ENCODE data around the gene KIF26B.
"Not testable (repeated sequence)": the region's sequence is repeated elsewhere in the genome, so short reads cannot be mapped to it uniquely, and the experiment has no call there.

Gene KIF26B

DNA sequence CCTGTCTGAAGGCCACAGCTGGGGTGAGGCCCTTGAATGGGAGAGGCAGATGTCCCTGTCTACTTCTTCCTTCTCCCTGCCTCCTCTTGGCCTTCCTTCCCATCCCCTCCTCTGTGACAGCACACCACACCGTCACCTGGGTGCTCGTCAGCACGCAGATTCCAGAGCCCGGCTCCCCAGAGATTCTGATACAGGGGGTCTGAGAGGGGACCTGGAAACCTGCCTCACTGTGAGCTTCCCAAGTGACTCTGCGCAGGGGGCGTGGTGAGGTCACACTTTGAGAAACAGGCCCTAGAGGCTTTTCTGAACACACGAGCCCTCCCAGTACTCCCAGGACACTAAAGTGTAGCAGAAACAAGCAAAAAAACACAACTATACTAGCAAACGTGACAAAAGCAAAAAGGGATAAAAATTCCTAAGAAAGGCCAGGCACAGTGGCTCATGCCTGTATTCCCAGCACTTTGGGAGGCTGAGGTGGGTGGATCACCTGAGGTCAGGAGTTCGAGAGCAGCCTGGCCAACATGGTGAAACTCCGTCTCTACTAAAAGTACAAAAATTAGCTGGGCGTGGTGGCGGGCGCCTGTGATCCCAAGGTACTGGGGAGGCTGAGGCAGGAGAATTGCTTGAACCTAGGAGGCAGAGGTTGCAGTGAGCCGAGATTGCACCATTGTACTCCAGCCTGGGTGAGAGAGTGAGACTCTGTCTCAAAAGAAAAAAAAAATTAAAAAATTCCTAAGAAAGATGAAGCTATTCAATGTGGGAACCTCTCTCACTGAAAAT, 201.3 kb downstream of the KIF26B start:
- DNase-seq (ENCODE audit: low read depth in 2 of 2) = not testable (repeated sequence)

DNA sequence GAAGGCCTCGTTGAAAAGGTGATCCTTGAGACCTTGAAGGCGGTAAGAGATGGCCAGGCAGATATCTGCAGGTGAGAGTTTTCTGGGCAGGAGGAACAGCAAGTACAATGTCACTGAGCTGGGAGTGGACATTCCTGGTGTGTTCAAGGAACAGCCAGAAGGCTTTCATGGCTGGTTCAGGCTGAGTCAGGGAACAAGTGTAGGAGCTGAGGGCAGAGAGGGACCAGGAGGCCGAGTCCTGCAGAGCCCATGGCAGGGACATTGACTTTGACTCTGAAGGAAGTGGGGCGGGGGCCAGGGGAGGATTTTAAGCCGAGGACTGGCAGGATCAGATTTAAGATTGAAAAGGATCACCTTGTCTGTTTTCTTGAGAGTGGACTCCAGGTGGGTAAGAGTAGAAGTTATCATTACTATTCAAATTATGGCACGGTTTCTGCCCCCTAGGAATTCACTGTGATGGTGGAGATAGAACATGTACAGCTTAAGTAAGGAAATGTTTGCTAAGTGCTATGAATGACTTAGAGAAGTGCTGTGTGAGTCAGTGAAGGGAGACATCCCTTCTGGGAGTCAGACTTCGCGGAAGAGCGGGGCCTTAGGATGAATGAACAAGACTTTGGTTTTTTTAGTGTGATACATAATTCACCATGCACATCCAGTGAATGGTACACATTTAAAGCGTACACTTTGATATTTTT, 202.3 kb downstream of the KIF26B start:
- DNase-seq (ENCODE audit: low read depth in 2 of 2) = no peak

DNA sequence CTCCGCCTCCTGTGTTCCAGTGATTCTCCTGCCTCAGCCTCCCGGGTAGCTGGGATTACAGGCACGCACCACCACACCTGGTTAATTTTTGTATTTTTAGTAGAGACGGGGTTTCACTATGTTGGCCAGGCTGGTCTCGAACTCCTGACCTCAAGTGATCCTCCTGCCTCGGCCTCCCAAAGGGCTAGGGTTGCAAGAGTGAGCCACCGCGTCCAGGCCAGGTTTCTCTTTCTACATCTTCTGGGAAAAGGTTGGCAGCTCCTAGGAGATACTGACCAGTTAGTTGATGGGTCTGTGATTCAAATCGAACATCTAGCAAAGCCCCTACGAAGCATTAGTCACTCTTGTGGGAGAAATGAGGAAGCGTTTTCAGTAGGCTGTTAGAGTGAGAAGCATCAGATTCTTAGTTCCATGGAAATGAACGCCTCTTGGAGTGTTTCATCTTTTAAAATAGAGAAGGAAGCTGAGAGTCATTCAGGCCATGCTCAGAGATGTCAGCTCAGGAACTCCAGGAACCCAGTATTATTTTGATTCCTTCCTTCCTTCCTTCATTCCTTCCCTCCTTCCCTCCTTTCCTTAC, 204.4 kb downstream of the KIF26B start:
- DNase-seq (ENCODE audit: low read depth in 2 of 2) = not testable (repeated sequence)

DNA sequence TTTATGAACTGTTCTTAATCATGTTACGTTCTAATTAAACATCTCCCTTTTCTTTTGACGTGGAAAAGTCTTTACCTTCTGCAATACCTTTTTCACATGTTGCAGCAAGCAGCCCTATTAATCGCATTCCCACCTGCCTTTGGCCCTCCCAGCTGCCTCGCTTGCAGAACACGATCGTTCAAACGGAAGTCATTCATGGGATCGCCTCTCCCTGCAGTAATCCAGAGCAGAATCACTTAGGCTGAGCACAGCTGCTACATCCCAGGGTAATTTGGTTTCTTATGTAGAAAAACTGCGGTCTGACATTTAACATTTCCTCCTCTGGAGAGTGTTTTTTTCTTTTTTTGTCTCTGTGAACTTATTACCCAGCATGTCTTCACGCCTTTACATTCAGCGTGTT, 206.3 kb downstream of the KIF26B start:
- DNase-seq (ENCODE audit: low read depth in 2 of 2) = no peak

DNA sequence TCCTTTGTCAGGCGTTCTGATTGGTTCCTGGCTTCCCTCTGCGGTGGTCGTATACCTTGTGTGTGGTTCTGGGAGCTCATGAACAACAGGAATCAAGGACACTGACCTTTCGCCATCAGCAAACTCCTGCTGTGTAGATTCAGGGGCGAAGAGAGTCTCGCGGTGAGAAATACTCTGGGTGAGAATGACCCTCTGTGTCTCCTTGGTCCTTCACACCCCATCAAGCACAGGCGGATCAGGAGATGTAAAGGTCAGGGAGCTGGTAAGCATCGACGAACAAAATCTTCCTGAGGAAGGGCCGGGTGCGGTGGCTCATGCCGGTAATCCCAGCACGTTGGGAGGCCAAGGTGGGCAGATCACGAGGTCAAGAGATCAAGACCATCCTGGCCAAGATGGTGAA, 207.2 kb downstream of the KIF26B start:
- DNase-seq (ENCODE audit: low read depth in 2 of 2) = no peak

DNA sequence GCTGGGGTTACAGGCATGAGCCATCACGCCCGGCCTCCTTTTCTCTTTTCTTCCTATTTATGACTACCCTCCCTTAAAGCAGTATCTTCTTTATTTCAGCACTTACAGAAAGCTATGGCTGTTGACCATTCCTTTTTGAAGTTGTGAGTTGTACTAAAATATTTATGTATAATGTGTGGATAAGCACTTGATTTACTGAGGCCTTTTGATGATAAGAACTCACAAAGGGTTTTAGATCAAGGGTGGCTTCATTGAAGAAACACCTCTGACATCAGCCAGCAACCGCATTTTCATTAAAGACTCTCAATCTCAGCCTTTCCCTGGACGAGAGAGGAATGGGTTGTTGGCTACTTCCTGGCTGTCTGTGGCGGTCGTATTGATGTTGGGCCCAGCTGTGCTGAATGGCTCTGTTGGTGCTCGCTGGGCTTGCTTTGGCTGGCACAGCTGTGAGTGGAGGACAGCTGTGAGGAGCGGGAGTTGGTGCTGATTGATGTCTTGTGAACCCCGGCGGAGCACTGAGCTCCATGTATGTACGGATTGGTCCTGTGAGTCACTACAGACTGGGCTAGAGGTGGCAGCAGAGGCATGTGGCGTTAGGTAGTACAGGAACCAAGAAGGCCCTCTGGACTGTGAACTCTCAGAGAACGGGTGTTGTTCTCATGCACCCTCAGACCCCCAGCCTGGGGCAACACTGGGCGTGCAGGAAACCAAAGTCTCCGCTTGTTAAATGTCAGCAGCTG, 208.8 kb downstream of the KIF26B start:
- peak in 1 of 2 donors; percentile 5 for DNase-seq (ENCODE audit: low read depth in 2 of 2)

DNA sequence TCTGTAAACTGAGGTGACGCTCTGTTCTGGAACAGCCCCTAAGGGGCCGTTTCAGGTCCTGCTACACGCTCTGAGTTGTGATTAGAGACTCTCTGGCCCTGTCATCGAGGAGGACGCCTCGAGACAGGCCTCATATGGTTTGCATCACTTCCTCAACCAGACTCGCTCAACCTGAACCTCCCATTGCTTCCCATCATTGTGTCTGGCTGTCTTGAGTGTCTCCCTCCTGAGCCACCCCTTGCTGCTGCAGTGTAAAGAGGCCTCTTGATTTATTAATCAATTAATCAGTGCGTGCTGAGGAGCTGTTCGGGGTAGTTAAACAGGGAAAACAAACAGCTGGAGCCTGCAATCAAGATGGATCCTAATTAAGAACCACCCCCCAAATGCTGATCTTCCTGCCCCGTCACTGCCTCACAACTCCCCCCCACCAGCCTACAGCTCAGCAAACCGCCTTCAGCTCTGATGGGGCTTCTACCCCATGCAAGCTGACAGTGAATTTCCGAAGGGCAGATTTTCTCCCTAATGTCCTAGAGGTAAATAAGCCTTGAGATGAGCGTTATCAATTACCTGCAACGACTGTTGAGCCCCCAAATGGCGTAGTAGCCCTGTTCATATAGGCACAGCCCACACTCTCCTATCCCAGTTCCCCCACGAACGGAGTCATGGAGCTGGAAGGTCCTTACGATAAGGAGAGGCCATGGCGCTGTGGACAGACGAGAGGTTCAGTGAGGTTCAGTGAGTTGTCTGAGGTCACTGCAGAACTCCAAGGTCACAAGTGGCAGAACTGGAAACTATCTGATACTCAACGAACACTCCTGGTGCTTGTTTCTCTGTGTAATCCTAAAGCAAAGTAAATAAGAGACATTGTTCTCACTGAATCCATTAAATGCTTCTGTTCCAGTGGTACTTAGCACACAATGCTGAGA, 210.6 kb downstream of the KIF26B start:
- DNase-seq (ENCODE audit: low read depth in 2 of 2) = no peak

DNA sequence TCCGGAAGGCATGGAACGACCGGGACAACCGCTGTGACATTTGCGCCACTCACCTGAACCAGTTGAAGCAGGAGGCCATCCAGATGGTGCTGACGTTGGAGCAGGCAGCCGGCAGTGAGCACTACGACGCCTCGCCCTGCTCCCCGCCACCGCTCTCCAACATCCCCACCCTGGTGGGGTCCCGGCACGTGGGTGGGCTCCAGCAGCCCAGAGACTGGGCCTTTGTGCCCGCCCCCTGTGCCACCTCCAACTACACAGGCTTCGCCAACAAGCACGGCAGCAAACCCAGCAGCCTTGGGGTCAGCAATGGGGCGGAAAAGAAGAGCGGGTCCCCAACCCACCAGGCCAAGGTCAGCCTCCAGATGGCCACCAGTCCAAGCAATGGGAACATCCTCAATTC, 212.1 kb downstream of the KIF26B start:
- no peak for DNase-seq (ENCODE audit: low read depth in 2 of 2)

DNA sequence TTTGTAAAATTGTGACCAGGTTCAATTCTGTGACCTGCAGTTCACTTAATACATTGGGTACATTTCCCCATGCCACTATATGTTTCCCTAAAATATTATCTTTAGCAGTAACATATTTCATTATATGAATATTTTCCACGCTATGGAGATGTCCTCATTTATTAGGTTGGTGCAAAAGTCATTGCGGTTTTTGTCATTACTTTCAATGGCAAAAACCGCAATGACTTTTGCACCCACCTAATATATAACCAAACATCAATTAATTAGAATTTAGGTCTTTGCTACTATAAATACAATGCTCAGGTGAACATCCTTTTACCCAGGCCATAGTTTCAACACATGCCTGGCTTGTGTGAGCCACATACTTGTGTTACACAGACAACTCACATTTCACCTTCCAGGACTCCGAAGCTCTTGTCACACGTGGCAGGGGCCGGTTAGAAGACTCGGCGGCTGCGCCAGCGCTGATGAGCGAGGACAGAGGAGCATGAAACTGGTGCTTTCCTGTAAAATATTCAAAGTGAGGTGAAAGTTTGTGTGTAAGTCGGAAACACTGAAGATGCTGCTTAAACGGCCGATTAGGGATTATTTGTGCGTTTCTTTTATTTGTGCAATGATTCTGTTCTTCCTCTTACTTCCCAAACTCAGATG, 215.5 kb downstream of the KIF26B start:
- DNase-seq (ENCODE audit: low read depth in 2 of 2) = no peak

DNA sequence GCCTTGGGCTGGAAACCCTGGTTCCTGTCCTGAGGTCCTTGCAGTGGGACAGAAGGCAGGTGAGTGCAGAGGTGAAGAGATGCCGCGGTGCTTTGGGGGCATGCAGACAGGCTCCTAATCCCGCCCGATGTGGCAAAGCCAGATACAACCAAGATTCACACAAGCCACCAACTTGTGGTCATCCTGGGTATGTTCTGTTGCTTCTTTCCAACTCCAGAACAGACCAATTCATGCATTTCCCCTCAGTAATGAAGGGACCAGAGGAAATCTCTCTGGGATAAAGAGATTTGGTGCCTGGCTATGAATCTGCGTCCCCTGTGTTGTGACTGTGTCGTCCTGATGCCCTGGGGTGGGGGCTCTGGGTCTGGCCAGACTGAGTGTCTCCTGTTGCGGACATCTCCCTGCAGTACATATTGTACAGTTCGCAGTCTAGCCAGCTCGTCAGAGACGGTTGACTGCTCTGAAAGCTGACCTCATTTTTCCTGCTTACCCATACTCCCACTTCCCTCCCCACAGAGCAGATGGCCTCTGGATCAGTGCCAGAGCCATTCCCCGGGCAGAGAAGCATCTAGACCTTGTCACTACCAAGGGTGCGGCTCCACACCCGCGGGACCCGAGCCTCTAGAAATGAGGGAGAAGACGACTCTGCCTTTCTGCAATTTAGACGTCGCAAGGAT, 216.3 kb downstream of the KIF26B start:
- no peak for DNase-seq (ENCODE audit: low read depth in 2 of 2)

DNA sequence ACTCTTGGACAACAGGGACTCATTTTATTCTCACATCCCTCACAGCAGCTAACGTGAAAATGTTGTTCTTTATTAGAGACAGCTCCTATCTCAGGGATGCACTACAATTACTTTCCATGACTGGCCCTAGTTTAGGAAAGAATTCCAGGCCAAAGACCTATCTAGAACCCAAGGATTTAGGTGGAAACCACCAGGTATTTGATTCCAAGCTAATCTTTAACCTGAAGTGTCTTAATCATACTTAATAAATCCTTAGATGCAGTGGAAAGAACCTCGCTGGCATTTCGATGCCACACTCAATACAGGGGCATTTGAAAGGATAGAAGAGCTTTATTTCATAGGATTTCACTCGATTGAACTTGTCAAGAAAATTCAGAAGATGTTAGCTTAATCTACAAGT, 218.3 kb downstream of the KIF26B start:
- DNase-seq (ENCODE audit: low read depth in 2 of 2) = no peak

DNA sequence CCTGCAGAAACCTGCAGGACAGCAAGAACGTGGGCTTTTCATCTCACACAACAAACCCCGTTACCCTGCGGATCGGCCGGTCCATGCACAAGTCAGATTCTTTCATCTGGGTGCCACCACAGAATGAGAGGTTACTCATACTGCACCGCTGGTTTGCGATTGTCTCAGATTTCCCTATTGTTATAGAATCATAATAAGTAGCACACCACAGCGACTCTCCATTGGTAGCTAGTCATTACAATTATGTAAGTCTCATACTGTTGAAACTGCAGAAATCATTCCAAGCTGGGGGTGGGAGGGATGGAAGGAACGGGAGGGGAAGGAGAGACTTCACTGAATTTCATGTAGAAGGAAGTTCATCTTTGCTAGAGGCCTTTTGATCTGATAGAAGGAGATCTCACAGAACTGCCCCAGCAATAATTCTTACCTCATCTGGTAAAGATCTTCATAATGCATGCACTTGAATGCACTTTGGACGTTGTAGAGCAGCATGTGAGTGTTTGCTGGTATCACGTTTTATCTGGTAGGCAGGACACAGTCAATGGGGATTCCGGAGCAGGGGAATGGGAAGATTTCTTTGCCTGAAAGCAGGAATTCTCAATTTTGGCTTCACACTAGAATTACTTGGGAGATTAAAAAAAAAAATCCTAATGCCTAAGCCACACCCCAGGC, 221.1 kb downstream of the KIF26B start:
- DNase-seq (ENCODE audit: low read depth in 2 of 2) = no peak

DNA sequence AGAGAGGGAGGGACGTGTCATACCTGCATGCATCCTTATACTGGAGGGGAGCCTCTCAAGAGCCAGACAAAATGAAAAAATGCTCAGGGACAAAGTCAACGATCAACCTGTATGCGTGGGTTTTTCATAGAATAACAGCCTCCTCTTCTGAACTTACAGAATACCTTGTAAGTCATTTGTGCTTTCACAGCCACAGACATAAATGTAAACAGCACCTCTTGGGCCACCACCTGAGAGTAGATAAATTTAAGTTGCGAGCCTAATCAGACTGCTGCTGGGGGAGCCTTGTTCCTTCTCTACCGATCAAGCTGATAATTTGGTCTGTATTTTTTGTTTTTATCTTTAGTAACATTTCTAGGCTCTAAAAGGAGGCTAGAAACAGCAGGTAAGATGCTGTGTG, 223.1 kb downstream of the KIF26B start:
- no peak for DNase-seq (ENCODE audit: low read depth in 2 of 2)

DNA sequence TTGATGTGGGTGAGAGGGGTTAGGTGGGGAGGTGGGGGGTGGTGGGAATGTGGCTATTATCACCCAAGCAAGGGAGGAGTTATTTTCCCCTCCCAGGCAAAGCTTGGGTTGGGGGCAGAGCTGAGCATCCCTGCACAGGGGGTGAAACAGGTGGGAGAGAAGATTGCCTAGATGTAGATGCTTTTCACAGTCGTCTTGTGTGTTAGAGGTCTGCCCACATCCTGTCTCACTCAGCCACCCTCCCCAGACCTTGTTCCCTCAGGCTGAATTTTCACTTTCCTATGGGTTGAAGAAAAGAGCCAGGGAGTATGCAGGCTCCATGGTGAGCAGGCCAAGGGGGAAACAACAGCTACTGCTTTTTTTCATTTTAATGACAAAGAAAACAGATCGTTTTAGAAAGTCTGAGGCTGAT, 223.5 kb downstream of the KIF26B start:
- no peak for DNase-seq (ENCODE audit: low read depth in 2 of 2)

DNA sequence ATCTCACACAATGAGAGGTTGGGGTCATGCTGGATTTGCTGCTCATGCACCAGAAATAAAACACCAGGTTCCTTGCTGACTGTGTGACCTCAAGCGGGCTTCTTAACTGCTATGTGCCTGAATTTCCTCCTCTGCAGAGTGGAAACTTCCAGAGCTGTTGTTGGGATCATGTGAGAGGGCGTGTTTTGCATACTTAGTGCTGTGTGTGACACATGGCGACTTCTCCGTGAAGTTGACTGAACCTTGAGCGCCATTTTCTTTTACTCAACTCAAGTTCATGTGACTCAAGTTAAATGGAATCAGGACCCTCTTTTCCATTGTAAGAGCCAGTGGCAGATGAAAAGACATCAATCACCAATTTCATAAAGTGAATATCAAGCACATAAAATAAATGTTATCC, 224.0 kb downstream of the KIF26B start:
- DNase-seq (ENCODE audit: low read depth in 2 of 2) = no peak

DNA sequence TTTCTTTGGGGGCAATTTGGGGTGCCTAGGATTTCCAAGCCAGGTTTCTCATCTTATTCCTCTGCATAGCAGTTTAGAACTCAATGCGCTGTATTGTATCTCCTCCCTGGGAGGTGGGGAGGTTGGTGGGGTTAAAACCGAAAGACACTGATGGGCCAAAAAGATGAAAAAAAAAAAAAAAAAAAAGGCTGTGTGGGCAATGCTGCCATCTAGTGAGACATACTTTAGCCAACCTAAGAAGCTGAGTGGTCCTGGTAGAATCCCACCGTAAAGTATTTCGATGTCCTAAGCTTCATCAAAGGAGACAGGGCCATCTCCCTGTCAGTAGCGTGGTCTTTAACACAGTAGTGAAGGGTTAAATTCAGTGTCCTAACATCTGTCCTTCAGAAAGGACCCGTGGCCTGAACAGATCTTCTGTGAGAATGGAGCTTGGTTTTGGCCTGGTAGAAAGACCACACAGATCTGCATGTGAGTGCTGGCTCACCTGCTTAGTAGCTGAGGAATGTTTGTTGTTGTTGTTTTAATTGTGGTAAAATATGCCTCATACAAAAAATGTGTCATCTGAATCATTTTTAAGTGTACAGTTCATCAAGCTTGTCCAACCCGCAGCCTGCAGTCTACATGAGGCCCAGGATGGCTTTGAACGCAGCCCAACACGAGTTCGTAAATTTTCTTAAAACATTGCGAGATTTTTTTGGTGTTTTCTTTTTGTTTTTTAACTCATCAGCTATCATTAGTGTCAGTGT, 226.2 kb downstream of the KIF26B start:
- DNase-seq (ENCODE audit: low read depth in 2 of 2) = no peak

DNA sequence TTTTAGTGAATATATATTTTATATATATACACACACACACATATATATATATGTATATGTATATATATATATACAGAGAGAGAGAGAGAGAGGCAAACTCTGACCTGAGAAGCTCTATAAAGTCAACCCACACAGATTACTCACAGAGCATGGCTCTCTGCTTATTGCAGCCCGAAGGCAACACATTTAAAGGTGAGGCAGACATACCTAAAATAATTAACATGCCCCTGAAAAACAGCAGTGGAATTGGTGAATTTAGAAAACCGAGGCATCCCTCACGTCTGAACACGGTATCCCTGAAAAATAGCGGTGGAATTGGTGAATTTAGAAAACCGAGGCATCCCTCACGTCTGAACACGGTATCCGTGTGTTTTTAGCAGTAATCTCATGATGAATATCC, 228.2 kb downstream of the KIF26B start:
- no peak for DNase-seq (ENCODE audit: low read depth in 2 of 2)

DNA sequence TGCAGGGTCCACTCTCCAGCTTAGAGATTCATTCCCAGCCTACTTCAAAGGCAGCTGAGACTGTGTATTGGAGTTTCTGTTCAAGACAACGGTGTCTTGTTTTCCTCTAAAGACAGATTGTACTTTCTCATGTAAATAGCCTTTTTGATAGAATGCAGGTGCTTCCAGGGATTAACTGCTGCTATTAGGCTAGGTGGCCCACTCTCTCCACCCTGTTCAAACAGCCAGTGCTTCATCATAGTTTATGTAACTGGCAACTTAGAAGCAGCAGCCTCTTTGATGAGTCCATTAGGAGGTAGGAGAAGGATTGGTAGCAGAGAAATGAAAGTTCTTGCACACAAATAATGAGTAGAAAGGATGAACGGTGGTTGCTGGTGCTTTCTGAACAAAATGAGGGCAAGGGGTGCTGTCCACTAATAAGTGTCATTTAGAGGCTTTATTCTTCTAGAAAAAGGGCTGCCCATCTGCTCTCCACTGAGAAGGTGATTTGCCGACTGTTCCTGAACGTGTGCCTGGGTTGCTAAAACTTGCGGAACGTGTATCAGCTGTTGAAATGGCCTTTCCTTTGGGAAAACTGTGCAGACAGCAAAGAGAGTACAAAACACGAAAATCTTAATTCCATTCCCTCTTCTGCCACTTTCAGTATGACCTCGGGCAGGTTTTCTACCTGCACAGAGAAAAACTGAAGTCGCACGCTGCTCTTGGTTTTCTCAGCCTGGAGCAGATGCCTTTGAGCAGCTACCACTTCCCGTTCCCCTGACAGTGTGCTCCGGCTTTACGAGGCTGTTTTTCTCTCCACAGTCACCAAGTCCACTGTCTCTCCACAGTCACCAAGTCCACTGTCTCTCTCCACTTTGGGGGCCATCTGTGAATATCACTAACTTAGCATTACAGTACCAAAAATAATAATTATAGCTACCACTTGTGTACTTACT, 228.9 kb downstream of the KIF26B start:
- DNase-seq (ENCODE audit: low read depth in 2 of 2) = no peak
